Measurements from ENCODE around the gene ITGB2.
"Not testable (repeated sequence)": the region's sequence is repeated elsewhere in the genome, so short reads cannot be mapped to it uniquely, and the experiment has no call there.

ITGB2 gene

DNA sequence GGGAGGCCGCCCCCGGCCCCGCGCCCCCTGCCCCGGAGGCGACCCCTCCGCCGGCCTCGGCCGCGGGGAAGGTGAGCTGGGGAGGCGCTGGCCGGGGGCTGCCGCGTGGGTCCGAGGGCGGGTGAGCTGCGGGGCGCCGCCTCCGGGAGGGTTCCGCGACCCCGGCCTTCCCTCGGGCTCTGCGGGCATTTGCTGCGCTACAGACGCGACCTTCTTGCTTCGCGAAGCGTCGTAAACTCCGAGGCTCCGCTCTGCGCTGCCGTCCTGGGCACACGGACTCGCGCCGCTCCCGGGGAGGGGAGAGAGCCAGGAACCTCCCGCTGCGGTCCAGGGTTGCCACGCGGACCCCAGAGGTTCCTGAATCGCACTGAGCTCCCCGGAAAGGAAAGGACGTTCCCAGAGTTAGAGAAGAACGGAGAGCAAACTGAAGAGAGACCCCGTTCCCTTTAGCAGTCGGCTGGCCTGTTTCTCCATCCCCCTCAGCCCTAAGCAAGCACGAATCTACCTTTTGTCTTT lies 19.5 kb upstream of the ITGB2 start:
- peak; percentile 23 for DNase-seq

DNA sequence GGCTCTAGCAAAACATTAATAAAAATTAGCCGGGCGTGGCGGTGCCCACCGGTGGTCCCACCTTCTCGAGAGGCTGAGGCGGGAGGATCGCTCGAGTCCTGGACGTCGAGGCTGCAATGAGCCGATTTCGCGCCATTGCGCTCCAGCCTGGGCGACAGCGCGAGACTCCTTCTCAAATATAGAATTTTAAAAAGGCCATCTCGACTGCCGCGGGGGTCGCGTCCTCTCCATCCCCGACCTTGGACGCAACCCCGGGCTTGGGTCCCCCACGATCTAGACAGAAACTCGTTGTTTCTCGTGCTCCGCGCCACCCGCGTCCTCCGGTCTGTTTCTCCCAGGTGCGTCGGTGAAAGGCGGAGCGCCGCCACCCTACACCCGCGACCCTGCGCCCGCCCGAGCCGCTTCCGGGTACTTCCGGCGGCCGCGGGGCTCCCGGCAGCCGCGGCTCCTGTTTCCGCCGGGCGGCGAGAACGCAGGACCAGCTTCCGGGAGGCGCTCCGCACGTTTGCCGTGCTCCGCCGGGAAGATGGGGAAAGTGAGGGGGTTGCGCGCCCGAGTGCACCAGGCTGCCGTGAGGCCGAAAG lies 18.9 kb upstream of the ITGB2 start, which contains the start of gene SLX9:
Gene SLX9 (plus strand): TSS at position 498 of the 584 bp plus-strand sequence. CDS start 29 bp downstream, at position 527.
- peak; percentile 79 for DNase-seq

DNA sequence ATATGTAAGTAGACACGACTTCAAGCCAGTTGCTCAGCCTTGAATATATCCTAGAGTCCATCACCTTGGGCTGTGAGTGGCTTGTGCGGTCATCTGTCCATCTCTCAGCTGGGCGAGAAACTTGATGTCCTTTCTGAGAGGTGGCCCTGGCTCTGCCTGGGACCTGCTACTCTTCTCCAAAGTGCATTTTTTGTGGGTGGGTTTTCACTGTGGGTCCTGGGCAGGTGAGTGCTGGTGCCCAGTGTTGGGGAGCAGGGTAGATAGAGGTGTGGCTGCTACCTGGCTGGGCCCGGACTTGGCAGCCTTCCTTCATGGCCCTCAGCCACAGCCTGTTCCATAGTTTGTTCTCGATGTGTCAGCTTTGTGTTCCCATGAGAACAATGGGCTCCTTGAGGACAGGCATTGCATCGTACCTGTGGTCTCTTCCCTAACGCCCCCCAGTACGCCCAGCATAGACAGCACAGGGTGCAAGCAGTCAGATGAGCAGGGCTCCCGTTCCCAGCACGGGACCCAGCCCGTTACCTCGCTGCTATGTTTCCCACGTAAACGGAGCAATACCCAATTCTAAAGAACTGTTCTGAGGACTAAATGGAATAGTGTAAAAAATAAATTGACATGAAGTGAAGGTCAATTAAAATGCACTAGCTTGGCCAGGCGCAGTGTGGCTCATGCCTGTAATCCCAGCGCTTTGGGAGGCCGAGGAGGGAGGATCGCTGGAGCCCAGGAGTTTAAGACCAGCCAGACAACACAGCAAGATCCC lies 18.3 kb upstream of the ITGB2 start:
- no peak for DNase-seq

DNA sequence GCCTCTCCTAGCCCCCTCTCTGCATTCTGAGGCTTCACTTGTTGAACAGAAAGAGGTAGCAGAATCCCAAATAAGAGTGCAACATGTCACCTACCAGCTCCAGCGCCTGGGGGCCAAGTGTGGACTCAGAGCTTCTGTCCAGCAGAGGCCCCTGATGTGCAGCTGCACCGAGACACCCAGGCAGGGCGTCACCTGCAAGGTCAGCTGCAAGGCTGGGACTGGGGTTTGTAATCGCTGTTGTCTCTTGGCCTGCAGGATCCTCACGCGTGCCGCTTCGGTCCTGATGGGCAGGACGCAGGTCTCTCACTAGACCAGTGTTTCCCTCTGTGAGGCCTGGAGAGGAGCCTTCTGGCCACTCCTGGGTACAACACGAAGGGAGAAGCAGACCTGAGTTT lies 14.8 kb upstream of the ITGB2 start:
- no peak for DNase-seq

DNA sequence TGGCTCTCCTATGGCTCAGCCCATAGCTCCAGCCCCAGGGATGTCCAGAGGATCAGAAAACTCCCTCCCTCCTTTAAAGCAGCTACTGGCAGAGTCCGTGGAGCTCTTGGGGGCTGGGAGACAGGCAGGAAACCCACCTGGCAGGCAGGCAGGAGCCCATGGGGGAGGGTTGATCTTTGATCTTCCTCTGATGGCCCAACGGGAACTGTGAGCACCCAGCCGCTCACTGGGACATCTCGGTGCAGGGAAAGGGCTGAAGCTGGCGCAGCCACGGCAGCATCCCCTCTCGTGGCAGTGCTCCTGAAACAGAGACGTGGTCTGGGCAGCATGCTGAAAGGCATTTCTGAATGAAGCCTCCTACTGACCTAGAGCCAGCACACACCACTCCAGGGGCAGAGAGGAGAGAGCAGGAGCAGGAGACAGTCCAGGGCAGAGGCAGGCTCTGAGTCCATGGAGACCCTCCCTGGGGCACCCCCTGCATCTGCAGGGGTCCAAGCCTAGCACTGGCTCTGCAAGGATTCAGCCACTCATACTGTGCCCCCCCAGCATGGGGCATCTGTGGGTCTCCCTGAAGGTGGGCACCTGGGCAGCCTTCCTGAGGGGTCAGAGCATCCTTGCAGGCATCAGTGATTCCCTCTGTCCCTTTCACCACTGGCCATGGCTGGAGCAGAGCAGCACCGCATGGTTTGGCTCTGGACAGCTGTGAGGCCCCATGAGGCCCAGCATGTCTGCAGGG lies 14.3 kb upstream of the ITGB2 start:
- no peak for DNase-seq

DNA sequence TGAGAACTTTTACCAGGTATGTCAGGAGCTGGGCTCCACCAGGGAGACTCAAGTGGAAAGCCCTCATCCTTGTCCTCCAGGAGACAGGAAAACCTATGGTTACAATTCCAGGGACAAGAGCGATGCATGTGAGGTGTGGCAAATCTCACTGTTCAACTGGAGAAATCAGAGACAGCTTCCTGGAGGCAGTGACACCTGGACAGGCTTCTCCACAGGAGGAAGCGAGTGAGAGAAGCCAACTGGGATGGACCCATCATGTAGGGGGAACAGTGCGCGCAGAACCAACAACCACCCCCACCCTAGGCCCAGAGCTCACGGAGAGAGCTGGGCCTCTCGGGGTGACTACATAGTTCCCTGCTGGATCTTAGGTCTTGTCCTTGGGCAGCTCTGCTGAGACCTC lies 13.6 kb upstream of the ITGB2 start:
- no peak for DNase-seq

DNA sequence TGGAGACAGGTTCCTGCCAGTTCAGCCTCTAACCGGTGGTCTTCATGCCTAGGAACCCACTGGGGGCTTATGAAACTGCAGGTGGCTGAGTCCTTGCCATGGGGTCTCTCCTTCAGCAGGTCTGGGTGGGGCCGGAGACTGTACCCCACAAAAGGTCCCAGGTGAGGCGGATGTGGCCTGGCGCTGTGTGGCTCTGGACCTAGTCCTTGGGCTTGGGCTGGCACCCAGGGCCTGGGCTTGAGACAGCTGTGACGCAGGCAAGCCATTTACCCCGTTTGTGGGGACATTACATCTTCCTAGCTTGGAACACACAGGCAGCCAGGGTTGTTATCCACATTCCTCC lies 13.2 kb upstream of the ITGB2 start:
- DNase-seq: no peak

DNA sequence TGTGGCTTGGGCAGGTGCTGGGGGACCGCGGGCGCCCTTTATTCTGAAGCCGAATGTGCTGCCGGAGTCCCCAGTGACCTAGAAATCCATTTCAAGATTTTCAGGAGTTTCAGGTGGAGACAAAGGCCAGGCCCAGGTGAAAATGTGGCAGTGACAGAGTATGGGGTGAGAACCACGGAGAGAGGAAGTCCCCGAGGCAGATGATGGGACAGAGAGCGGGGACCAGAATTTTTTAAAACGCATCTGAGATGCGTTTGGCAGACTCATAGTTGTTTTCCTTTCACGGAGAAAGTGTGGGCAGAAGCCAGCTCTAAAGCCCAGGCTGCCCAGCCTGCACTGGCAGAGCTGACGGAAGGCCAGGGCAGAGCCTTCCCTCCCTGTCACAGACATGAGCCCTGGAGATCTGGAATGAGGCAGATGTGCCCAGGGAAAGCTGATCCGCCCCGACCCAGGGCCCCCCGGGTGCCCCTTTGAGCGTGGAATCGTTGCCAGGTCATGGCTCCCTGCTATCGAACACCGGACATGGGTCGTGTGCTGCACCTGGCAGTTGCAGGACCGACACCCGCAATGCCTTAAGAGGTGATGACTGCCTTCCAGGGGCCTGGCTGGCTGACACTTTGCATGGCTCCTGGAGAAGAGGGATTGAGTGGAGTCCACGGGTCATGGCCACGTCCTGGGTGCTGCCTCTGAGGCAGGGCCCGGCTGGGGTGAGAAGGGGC lies 12.7 kb upstream of the ITGB2 start:
- DNase-seq: no peak

DNA sequence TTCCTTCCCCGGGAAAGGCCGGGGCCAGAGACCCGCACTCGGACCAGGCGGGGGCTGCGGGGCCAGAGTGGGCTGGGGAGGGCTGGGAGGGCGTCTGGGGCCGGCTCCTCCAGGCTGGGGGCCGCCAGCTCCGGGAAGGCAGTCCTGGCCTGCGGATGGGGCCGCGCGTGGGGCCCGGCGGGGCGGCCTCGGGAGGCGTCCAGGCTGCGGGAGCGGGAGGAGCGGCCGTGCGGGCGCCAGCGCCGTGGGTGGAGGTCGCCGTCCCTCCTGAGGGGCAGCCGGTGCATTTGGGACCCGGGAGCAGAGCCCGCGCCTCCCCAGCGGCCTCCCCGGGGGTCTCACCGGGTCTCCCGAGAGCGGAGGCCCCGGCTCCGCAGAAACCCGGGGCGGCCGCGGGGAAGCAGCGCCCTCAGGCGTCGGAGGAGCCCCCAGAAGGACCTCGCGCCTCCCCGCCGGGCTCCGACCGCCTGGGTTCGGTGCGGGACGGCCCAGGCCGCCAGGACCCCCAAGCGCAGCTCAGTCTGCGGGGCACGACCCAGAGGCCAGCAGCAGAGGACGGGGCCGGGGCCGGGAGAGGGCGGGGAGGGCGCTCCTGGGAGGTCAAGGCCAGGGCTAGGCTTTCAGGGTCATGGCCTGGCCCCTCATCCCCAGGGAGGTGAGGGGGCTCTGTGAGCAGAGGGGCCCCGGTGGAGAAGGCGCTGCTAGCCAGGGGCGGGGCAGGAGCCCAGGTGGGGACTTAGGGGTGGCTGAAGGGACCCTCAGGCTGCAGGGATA lies 11.9 kb upstream of the ITGB2 start:
- no peak for DNase-seq

DNA sequence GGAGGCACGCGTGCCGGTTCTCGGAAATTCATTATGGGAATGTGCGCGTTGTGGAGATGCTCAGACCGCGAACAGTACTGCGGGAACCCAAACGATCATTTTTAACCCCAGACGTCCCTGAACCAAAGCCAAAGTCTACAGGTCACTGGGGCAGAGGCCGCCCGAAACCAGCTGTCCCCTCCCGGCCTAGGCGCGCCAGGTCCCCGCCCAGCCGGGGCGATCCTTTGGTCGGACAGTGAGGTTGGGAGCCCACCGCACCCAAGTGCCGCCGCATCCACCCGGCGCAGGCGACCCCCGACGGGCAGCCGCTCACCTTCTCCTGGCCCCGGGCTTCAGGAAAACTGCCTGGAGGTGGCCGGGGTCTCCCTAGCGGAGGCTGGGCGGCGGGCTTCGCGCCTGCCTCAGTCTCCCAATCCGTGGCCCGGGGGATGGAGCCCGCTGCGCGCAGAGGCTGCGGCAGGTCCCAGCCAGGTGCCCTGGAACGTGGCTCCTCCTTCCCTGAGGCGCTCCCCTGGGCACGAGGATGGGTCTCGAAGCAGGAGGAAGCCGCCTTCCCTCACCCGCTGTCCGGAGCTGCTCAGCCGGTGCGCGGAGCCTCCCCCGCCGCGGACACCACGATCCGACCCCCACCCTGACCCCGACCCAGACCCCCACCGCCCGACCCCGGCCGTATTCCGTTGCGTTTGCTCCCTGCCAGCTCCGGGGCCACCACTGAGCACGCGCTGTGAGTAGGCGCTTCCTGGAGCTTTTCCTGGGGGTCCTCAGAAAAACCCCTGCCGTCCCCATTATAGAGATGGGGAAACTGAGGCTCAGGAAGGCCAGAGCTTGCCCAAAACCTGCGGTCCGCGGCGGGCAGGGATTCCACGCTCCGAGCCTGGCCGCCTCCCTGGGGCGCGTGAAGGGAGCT lies 11.1 kb upstream of the ITGB2 start:
- no peak for DNase-seq

DNA sequence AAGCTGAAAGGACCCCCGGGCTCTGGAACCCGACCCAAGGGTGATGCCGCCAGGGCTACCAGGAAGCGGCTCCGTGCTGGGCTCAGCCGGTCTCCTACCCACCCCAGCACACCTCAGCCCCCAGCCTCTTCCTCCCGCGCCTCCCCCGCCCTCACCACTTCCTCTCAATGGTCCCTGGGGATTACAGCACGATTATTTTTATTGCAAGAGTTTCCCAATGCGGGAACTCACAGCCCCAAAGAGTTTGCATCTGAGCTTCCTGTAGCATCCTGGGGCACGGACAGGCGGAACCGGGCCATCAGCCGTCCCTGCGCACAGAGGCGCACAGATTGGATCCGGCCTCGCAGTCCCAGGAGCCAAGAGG lies 10.4 kb upstream of the ITGB2 start:
- DNase-seq: no peak

DNA sequence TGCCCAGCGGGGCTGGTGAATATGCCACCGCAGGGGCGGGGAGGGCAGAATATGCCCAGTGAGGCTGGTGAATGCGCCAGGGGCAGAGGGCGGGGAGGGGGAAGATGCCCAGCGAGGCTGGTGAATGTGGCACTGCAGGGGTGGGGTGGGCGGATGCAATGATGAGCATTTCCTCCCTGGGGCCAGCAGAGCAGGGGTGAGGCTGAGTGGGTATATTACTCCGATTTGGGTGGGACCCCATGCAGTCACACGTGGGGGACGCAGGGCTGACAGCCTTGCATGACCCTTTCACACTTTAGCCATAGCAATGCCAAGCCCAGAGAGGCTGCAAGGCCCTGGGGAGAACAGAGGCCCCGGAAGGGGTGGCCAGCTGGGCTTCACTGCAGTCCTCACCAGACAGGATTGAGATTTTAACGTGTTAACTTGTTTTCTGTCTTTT lies 9.9 kb upstream of the ITGB2 start:
- DNase-seq: no peak

DNA sequence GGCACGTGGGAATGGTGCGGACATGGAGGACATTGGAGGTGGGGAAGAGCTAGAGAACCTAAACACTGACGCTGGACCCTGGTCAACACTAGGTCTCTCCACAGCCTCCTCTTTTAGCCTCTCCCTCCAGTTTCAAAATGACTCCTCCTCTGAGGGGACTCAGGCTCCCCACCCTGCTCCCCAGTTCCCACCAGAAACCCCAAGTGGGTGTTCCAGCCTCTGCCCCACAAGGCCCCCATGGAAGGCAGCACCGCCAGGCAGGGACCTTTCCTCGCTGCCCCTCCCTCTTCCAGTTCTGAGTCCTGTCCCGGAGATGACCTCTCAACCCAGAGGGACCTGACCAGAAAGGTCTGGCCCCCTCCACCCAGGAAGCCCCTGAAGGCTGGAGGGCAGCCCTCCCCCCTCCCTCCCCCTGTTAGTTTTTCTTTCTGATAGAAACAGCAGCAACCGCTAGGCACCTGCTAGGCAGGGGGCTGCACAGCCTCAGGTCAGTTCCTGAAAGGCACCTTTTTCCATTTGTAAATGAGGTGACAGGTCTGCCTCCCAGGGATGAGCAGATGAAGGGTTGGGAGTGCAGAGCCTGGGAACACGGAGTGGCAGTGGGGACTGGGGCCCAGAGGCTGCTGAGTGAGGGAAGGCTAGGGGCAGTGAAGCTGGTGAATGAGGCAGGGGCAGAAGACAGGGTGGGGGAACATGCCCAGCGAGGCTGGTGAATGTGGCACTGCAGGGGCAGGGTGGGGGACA lies 9.3 kb upstream of the ITGB2 start:
- no peak for DNase-seq

DNA sequence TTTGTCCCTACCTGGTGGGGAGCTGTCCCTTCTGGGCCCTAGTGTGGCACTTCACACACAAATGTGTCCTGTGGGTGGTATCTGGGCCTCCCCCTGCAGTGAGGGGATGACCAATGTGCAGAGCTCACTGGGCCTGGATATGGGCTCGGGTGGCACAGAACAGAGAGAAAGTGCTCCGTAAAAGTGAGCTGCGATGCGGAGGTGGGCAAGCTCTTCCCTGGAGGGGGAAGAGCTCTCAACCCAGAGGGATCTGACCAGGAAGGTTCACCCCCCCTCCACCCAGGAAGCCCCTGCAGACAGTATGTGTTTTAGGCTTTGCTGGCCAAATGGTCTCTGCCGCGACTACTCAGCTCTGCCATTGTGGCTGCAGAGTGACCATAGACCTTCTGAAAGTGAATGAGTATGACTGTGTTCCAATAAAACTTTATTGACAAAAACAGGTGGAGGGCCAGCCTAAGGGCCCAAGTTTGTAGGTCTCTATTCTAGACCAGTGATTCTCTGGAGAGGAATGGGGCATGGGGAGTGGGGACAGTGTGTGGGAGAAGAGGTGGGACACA lies 8.6 kb upstream of the ITGB2 start:
- no peak for DNase-seq

DNA sequence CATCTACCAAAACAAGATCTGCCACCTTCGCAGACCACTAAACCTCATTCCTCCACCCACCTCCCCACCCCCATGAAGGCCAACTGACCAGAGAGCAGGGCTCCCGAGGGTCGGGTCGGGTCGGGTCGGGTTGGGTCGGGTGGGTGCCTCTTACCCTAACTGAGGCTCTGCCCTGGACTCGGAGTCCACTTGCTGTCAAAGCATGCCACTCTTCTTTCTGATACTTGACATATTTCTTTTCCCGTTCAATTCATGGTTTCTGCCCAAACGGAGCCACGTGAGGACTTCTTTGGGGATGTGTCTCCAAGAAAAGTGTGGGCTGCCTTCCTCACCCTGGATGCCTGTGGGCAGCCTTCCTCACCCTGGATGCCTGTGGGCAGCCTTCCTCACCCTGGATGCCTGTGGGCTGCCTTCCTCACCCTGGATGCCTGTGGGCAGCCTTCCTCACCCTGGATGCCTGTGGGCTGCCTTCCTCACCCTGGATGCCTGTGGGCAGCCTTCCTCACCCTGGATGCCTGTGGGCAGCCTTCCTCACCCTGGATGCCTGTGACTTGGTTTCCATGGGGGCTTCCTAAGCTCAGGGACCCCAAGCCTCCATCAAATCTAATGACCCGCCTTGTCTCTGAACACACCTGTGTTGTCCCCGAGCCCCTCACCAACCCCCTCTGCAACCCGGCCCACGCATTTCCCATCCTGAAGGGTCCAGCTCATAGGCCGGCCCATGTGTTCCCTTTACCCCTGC lies 8.0 kb upstream of the ITGB2 start:
- DNase-seq: not testable (repeated sequence)

DNA sequence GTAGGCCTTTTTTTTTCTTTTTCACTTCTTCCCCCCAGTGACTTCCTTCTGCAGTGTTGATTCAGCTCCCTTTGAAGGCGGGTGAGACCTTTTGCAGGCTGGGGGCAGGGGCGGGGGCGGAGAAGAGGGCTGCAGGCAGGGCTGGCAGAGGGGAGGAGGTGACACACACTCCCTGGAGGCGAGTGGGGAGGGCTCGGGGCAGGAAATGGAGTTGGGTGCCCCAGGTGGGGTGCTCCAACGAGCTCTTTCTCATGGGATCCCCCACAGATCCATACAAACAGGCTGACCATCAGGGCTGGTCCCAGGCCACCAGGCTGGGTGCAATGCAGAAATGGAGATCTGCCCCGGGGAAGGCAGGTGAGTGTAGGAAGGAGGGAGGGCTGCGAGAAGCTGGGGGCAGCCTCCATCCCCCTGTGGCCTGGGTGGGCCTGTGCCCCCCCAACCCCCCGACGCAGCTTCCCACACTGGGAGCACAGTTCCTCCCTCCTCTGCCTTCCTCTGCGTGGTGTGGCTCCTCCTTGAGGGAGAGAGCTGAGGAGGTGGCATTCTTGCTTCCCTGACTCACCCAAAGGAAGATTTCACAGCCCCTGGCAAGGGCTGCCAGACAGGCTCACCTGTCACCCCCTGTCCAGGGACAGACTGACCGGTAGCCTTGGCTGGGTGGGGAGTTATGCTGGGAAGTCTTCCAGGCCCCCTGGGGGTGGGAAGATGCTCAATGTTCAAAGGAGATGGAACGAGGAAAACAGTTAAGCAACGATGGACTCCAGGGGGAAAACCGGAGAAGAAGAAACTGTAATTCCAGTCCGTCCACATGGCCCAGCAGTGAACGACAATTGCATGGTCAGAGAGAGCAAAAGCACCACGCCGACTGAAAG lies 7.1 kb upstream of the ITGB2 start:
- DNase-seq: no peak

DNA sequence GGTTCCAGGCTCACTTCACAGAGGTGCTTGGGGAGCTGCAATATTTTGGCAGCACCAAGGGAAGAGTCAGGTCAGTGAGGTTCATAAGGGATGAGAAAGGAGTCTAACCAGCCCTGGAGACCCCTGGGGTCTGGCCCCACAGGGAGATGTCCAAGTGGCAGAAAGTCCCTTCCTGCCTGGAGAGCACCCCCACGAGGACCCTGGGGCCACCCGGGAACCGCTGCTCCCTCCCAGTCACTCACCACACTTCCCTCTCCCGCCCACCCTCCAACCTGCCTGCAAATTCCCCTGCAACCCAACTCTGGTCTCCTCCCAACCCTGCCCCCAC lies 6.5 kb upstream of the ITGB2 start:
- no peak for DNase-seq

DNA sequence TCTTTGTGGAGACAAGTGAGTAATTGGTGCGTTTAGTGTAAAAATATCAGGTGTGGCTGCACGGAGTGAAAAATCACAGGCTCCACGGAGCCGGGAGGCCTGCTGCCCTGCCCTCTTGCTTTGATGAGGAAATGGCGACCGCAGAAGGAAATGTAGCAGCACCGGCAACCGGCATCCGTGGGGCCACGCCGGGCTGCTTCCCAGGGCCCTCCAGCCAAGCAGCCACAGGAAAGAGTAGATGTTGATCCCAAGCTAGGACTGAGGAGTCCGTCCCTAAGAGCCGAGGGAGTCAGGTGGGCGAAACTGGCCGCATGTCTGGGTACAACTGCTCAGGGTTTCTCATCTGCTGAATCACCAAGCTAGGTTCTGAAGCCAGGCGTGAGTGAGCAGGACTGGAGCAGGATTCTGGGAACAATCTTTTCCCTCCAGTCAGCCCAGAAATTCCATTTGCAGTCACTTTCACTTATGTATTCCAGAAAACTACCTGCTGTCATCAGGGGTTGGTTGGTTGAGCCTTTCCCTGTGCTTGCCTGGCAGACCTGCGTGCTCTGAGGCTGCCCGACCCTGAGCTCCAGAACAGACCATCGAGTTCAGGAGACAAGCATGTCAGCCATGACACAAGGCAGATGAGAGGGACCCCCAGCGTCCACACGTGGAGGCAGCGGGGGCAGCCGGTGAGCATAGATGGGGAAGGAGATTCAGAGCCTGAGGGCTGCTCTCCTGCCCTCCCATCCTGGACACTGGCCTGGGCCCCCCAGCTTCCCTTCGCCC lies 5.8 kb upstream of the ITGB2 start:
- no peak for DNase-seq

Data from hematopoietic multipotent progenitor cell treated with erythropoietin and hydrocortisone succinate and interleukin-3 and kit ligand, for 8 days (in vitro differentiated cells).